Erythroblast (primary cell): ENCODE results near the gene LYAR.

Experiments
- GATA1 ChIP-seq: IDR thresholded peaks from 2 replicates; pipeline ENCODE4 v1.6.1; 2011; ENCODE audit warnings: low read depth, mild to moderate bottlenecking, control low read depth, low read length, moderate library complexity
- POLR2A ChIP-seq: IDR thresholded peaks from 2 replicates; pipeline ENCODE4 v1.6.1; 2011; ENCODE audit warnings: mild to moderate bottlenecking, low read length

DNA sequence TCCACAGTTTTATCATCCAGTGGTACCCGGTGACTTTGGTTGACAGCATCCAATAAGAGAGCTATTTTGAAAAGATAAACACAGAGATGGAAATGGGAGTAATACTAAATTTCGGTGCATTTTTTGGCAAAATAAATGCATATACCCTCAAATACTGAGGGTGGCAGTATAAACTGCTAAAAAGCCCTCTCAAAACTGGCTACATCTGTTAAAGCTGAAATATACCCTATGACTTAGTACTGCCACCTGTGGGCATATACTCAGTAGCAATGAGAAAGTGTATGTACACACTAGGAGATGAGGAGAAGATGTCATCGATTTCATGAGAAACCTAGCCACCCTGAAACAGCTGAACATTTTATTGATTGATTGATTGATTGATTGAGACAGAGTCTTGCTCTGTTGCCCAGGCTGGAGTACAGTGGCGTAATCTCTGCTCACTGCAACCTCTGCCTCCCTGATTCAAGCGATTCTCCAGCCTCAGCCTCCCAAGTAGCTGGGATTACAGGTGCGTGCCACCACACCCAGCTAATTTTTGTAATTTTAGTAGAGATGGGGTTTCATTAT lies 29.7 kb downstream of the LYAR start:
- TF ChIP-seq POLR2A, result no peak
- no peak for TF ChIP-seq GATA1
